Heart left ventricle (tissue), 13 donors: ENCODE results near the gene TEN1.

Experiments used
- POLR2A ChIP-seq, 2 donors: fragments of 450-650 bp; IDR thresholded peaks; one replicate each; pipeline ENCODE4 v1.6.1; 2017; ENCODE audit warnings: antibody characterized with exemption in 2 of 2, mild to moderate bottlenecking in 2 of 2, moderate library complexity in 2 of 2
- TF ChIP-seq, protein P1 (sequence below), 12 donors: fragments of 200-600 bp; sonication (generic) in 4 of 12; IDR thresholded peaks; one replicate each; pipeline versions ENCODE4 v1.5.0 to v1.8.0; 2018 to 2022; ENCODE audit warnings: antibody characterized with exemption in 12 of 12, mild to moderate bottlenecking in 5 of 12
- donor health status: ischemic (EF 13 %, LVEDD 7.1; RV severe dilation, severe dysfunction).
- donor health status: DM: no; HTN: yes; CAD: no.
- donor health status: DM: no; HTN: no; CAD: no.
- donor health status: ischemic (EF 25% LVEDD 6.9; RV normal size, moderate dysfunction).
- donor health status: ischemic (EF 25% LVEDD 5.7; RV mildly dilated, moderate dysfunction).
- donor health status: ischemic (EF 35%, LVEDD 5.7; RV mildly dilated, moderate dysfunction).
- donor health status: nonischemic (EF 11% LVEDD 7.7; RV severe dilation, severe dysfunction).
- donor health status: DM: yes; HTN: yes; CAD: no.
- donor health status: PGD.
- donor health status: ischemic (EF 29% LVEDD 5.4; RV normal size, mild dysfunction).
- donor health status: nonischemic (EF 23%, LVEDD 6.1; RV moderate dilation, normal function).

DNA sequence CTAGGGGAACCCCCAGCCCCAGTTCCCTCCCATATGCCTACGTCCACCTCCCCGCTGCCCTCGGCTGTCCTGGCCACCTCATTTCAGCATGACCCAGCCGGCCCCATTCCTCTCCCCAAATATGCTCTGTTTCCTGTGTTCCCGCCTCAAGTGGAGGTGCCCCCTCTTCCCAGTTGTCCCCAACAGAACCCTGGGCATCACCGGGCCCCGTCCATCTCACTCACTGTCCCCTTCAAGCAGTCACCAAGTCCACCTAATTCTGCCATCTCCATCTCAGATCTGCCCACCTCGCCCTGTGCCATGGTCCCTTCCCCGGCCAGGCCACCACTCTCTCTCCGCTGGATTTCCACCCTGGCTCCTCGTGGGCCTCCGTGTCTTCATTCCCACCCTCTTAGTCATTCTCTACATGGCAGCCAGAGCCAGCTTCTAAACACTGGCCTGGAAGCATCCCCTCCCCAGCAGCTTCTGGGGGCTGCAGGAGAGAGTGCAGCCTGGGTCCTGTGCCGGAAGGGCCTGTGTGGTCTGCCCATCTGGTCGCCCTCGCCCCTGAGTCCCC, 34.4 kb downstream of the TEN1 start:
- TF ChIP-seq, protein P1, sequence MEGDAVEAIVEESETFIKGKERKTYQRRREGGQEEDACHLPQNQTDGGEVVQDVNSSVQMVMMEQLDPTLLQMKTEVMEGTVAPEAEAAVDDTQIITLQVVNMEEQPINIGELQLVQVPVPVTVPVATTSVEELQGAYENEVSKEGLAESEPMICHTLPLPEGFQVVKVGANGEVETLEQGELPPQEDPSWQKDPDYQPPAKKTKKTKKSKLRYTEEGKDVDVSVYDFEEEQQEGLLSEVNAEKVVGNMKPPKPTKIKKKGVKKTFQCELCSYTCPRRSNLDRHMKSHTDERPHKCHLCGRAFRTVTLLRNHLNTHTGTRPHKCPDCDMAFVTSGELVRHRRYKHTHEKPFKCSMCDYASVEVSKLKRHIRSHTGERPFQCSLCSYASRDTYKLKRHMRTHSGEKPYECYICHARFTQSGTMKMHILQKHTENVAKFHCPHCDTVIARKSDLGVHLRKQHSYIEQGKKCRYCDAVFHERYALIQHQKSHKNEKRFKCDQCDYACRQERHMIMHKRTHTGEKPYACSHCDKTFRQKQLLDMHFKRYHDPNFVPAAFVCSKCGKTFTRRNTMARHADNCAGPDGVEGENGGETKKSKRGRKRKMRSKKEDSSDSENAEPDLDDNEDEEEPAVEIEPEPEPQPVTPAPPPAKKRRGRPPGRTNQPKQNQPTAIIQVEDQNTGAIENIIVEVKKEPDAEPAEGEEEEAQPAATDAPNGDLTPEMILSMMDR (IDR thresholded peaks at IDR 0.05), result no peak
- TF ChIP-seq POLR2A (IDR thresholded peaks at IDR 0.05), result no peak
